ENCODE measurements around the gene FAM13A. TPM values are rescaled to one million over a fixed set of nuclear protein-coding genes. Genes with fewer than 3 reads are reported as not detected.
A peak's percentile ranks its signal among the peaks of the same experiment; 100 is the strongest.
"Not testable (repeated sequence)": the region's sequence is repeated elsewhere in the genome, so short reads cannot be mapped to it uniquely, and the experiment has no call there.

The FAM13A gene
- total RNA-seq, 1 donor from 2014 or later: 33.4 TPM

DNA sequence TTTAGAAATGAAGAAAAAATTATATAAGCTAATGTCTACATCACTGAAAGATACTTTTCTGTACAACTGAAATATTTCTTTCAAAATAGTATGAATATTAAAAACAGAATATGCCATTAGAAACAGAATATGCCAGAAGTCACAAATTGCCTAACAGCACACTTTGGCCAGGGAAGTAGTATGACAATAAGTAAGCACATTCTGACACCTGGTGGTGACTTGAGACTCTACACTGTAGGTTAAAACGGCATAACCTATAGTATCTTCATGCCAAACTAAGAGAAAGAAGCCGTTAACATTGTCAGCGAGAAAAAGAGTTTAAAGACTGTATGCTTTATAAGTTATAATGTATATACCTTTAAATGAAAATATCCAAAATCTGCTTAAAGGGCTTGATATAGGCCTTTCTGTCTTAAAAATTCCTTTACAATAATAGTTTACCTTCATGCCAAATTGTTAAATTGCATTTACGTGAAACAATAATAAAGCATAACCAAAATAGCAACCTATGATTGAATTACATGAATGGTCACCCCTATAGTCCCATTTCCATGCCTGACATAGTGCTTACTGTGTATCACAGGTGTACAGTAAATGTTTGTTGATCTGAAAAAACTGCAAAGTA, 32.8 kb downstream of the FAM13A start:
- intact Hi-C loops (cut with DNase I): loop anchor here (5.0 kb wide), 1 partner anchor 207 kb away; no protein-coding TSS in a partner anchor
- H3K9me3 ChIP-seq: no peaks in the 10 kb centered on the region
- H3K27me3 ChIP-seq: no peaks in the 10 kb centered on the region
- ATAC-seq: peak; percentile 99
- H3K27ac ChIP-seq: no peak overlapping the region
- H3K36me3 ChIP-seq: peaks cover 5% of the 10 kb centered on the region
- DNase-seq: no peak
- no peaks in the 10 kb centered on the region for H3K4me1 ChIP-seq
- H3K4me3 ChIP-seq: no peak overlapping the region
- TF ChIP-seq, protein P1, sequence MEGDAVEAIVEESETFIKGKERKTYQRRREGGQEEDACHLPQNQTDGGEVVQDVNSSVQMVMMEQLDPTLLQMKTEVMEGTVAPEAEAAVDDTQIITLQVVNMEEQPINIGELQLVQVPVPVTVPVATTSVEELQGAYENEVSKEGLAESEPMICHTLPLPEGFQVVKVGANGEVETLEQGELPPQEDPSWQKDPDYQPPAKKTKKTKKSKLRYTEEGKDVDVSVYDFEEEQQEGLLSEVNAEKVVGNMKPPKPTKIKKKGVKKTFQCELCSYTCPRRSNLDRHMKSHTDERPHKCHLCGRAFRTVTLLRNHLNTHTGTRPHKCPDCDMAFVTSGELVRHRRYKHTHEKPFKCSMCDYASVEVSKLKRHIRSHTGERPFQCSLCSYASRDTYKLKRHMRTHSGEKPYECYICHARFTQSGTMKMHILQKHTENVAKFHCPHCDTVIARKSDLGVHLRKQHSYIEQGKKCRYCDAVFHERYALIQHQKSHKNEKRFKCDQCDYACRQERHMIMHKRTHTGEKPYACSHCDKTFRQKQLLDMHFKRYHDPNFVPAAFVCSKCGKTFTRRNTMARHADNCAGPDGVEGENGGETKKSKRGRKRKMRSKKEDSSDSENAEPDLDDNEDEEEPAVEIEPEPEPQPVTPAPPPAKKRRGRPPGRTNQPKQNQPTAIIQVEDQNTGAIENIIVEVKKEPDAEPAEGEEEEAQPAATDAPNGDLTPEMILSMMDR (IDR thresholded peaks at IDR 0.05): peak; percentile 86

DNA sequence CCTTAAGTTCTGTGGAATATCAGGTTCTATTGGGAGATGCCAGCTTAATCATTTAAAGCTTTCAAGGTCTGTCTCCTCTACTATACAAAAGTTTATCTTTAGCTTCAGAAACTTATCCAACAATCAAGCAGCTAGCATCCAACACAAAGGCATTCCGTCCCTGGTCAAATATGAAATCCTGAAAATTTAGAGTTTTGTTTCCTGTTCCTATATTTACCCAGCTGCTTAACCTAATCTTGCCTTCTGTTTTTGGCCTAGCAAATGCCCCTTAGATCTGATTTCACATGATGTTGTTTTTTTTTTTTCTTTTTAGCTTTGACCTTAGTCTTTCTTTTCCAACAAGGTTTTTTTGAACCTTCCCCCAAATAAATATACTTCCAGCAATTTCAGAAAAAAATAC, 33.8 kb downstream of the FAM13A start:
- DNase-seq (no peak), ATAC-seq (no peak)
- intact Hi-C loops (cut with DNase I): loop anchor here (5.0 kb wide), 1 partner anchor 206 kb away; no protein-coding TSS in a partner anchor
- Histone ChIP-seq H3K36me3 (peaks cover 5% of the 10 kb centered on the region), H3K9me3 (no peaks in the 10 kb centered on the region), H3K4me3 (no peak overlapping the region), H3K4me1 (no peaks in the 10 kb centered on the region), H3K27ac (no peak overlapping the region), H3K27me3 (no peaks in the 10 kb centered on the region)
- TF ChIP-seq, protein P1 (IDR thresholded peaks at IDR 0.05): no peak

DNA sequence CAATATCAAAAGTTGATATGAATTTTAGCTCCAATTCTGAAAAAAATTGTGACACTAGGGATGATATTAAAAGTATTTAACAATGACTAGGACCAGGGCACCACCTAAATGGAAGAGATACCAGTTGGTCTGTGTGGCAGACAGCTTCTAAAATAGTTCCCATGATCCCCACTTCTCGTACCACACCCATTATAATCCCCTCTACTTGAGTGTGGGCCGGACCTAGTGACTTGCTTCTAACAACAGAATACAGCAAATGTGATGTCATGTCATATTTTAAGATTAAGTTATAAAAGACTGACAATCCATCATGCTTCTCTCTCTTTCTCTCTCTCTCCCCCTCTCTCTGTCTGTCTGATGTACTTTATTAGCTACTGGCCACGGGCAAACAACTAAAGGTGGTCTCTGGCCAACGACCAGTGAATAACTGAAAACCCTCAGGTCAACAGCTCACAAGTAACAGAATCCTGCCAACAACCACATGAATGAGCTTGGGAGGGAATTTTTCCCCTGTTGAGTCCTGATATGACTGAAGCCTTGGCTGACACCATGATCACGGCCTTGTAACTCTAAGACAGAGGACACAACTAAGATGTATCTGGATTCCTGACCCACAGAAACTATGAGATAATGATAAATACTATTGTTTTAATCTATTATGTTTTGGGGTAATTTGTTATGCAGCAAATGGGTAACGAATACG, 34.4 kb downstream of the FAM13A start:
- TF ChIP-seq, protein P1 (IDR thresholded peaks at IDR 0.05): no peak
- no peak for ATAC-seq
- Histone ChIP-seq H3K4me3 (no peak overlapping the region), H3K27ac (no peak overlapping the region), H3K27me3 (no peaks in the 10 kb centered on the region), H3K4me1 (no peaks in the 10 kb centered on the region), H3K36me3 (peaks cover 5% of the 10 kb centered on the region), H3K9me3 (no peaks in the 10 kb centered on the region)
- DNase-seq: no peak
- intact Hi-C loops (cut with DNase I): loop anchor here (5.0 kb wide), 1 partner anchor 205 kb away; no protein-coding TSS in a partner anchor

DNA sequence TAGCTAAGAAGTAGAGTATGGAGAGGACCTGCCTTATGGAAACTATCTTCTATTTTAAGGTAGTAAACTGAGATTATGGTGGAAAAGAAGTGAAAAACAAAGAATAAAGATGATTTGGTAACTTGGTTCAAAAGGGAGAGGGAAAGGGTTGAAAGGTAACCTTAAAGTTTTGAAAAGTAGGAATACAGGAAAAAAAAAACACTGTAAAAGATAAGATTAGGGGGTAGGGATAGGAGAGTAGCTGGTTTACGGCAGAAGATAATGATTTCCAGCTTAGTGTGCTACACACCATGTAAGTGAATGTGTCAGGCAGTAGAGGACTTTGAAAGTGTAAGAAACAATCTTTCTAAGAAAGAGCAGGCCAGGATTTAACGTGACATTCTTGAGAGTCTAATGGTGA, 35.3 kb downstream of the FAM13A start:
- DNase-seq (no peak), ATAC-seq (no peak)
- H3K4me1 ChIP-seq: no peaks in the 10 kb centered on the region
- H3K36me3 ChIP-seq: peaks cover 5% of the 10 kb centered on the region
- H3K4me3 ChIP-seq: no peak overlapping the region
- intact Hi-C loops (cut with DNase I): loop anchor here (5.0 kb wide), 1 partner anchor 204 kb away; no protein-coding TSS in a partner anchor
- TF ChIP-seq, protein P1 (IDR thresholded peaks at IDR 0.05): no peak
- H3K27me3 ChIP-seq: no peaks in the 10 kb centered on the region
- no peaks in the 10 kb centered on the region for H3K9me3 ChIP-seq
- no peak overlapping the region for H3K27ac ChIP-seq

DNA sequence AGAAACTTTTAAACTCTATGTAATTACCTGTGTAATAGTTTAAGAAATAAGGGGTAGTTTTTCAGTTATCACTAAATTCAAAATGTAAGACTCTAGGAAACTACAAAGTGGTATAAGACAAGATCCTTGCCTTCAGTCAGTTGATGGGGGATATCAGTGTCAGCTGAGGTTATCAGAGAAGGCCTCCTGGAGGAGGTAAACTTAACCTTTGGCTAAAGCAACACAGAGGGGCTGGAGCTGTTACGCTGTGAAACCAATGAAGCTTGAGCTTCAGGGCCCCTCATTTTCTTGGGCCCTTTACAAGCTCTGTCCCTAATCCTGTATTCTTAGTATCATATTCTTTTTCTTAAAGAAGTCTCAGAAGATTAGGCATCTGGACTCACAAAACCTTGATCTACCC, 35.9 kb downstream of the FAM13A start:
- no peak for ATAC-seq
- intact Hi-C loops (cut with DNase I): loop anchor here (5.0 kb wide), 1 partner anchor 204 kb away; no protein-coding TSS in a partner anchor

DNA sequence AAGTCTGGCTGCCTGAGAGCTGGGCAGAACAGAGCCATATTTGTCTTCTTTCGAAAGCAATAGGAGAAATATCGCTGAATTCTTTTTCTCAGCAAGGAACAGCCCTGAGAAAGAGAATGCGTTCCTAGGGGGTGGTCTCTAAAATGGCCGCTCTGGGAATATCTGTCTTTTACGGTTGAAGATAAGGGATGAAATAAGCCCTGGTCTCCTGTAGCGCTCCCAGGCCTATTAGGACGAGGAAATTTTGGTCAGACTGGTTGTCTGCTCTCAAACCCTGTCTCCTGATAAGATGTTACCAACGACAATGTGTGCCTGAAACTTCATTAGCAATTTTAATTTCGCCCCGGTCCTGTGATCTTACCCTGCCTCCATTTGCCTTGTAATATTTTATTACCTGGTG, 42.1 kb downstream of the FAM13A start:
- H3K27me3 ChIP-seq; H3K4me3 ChIP-seq; H3K9me3 ChIP-seq; H3K36me3 ChIP-seq; intact Hi-C loops (cut with DNase I); H3K27ac ChIP-seq; DNase-seq; ATAC-seq; H3K4me1 ChIP-seq: not testable (repeated sequence)

More for the DNA sequence above, 35.9 kb downstream of the FAM13A start:
- H3K27me3 ChIP-seq: no peaks in the 10 kb centered on the region
- H3K4me1 ChIP-seq: no peaks in the 10 kb centered on the region
- no peak overlapping the region for H3K4me3 ChIP-seq
- H3K36me3 ChIP-seq: peaks cover 5% of the 10 kb centered on the region
- H3K9me3 ChIP-seq: no peaks in the 10 kb centered on the region
- no peak overlapping the region for H3K27ac ChIP-seq
- TF ChIP-seq, protein P1 (IDR thresholded peaks at IDR 0.05): no peak
- DNase-seq: no peak

Data from upper lobe of right lung (tissue), 1 donor.